H9 (cell line): Measurements from ENCODE around the gene ZNF672. TPM values are rescaled to one million over a fixed set of nuclear protein-coding genes. Genes with fewer than 3 reads are reported as not detected.
A peak's percentile ranks its signal among the peaks of the same experiment; 100 is the strongest.

Source experiments
- DNase-seq: peaks from one replicate; pipeline ENCODE4 v3.0.0-alpha.2; 2017
- H2AFZ ChIP-seq: one replicate; pipeline ENCODE4 v1.6.1; 2013; ENCODE audit warnings: mild to moderate bottlenecking, low read length, control low read depth, moderate library complexity
- H2AK5ac ChIP-seq: 2 replicates; pipeline ENCODE4 v1.6.1; 2013; ENCODE audit warnings: low read length, control low read depth, mixed read lengths; ENCODE audit not compliant: insufficient read length
- H2BK120ac ChIP-seq: one replicate; pipeline ENCODE4 v1.6.1; 2013; ENCODE audit warnings: low read depth, mild to moderate bottlenecking, low read length, control low read depth, inconsistent platforms; ENCODE audit not compliant: poor library complexity, severe bottlenecking
- H2BK12ac ChIP-seq: 2 replicates; pipeline ENCODE4 v1.6.1; 2013; ENCODE audit warnings: low read length, control low read depth, mixed read lengths, low read depth; ENCODE audit not compliant: insufficient read length
- H2BK15ac ChIP-seq: 2 replicates; pipeline ENCODE4 v1.6.1; 2013; ENCODE audit warnings: low read depth, low read length, control low read depth
- H2BK20ac ChIP-seq: one replicate; pipeline ENCODE4 v1.6.1; 2013; ENCODE audit warnings: low read depth, mild to moderate bottlenecking, low read length, control low read depth, inconsistent platforms; ENCODE audit not compliant: poor library complexity, severe bottlenecking
- H2BK5ac ChIP-seq: 2 replicates; pipeline ENCODE4 v1.6.1; 2013; ENCODE audit warnings: low read length, control low read depth, mixed read lengths; ENCODE audit not compliant: insufficient read length
- H3K14ac ChIP-seq: 2 replicates; pipeline ENCODE4 v1.6.1; 2013; ENCODE audit warnings: low read length, control low read depth; ENCODE audit not compliant: insufficient read depth
- H3K18ac ChIP-seq: 2 replicates; pipeline ENCODE4 v1.6.1; 2013; ENCODE audit warnings: low read depth, mild to moderate bottlenecking, mixed read lengths, low read length, control low read depth; ENCODE audit not compliant: insufficient read length
- H3K23ac ChIP-seq: 2 replicates; pipeline ENCODE4 v1.6.1; 2013; ENCODE audit warnings: low read length, control low read depth, mixed read lengths, low read depth; ENCODE audit not compliant: insufficient read length
- H3K23me2 ChIP-seq: 2 replicates; pipeline ENCODE4 v1.6.1; 2013; ENCODE audit warnings: low read depth, mild to moderate bottlenecking, mixed read lengths, low read length, control low read depth; ENCODE audit not compliant: insufficient read length, poor library complexity, severe bottlenecking
- H3K27ac ChIP-seq: 2 replicates; pipeline ENCODE4 v1.5.1; 2013; ENCODE audit warnings: low read length, control low read depth, mixed read lengths, low read depth; ENCODE audit not compliant: insufficient read length
- H3K27me3 ChIP-seq: 2 replicates; pipeline ENCODE4 v1.6.1; 2013; ENCODE audit warnings: low read length, control low read depth, inconsistent platforms; ENCODE audit not compliant: insufficient read depth
- H3K4ac ChIP-seq: 2 replicates; pipeline ENCODE4 v1.6.1; 2013; ENCODE audit warnings: low read depth, mild to moderate bottlenecking, control low read depth, inconsistent platforms, low read length, moderate library complexity
- H3K4me1 ChIP-seq: 2 replicates; pipeline ENCODE4 v1.6.1; 2013; ENCODE audit warnings: low read length, control low read depth, inconsistent platforms; ENCODE audit not compliant: insufficient read depth
- H3K4me2 ChIP-seq: 2 replicates; pipeline ENCODE4 v1.6.1; 2013; ENCODE audit warnings: low read length, control low read depth, mixed read lengths; ENCODE audit not compliant: insufficient read length, insufficient read depth
- H3K56ac ChIP-seq: 2 replicates; pipeline ENCODE4 v1.6.1; 2013; ENCODE audit warnings: low read depth, mild to moderate bottlenecking, mixed read lengths, low read length, control low read depth; ENCODE audit not compliant: insufficient read length
- H3K79me1 ChIP-seq: 2 replicates; pipeline ENCODE4 v1.6.1; 2013; ENCODE audit warnings: low read depth, mild to moderate bottlenecking, moderate library complexity, low read length, control low read depth, inconsistent platforms; ENCODE audit not compliant: insufficient read depth, poor library complexity, severe bottlenecking
- H3K79me2 ChIP-seq: 2 replicates; pipeline ENCODE4 v1.6.1; 2013; ENCODE audit warnings: low read length, control low read depth, inconsistent platforms; ENCODE audit not compliant: insufficient read depth
- H3K9ac ChIP-seq: 2 replicates; pipeline ENCODE4 v1.6.1; 2013; ENCODE audit warnings: low read length, control low read depth, mixed read lengths; ENCODE audit not compliant: insufficient read length; ENCODE audit errors: extremely low read depth
- H3K9me3 ChIP-seq: one replicate; pipeline ENCODE4 v1.6.1; 2013; ENCODE audit warnings: low read depth, low read length, inconsistent platforms; ENCODE audit not compliant: control insufficient read depth
- H3T11ph ChIP-seq: one replicate; pipeline ENCODE4 v1.6.1; 2013; ENCODE audit warnings: mild to moderate bottlenecking, low read length, control low read depth, inconsistent platforms
- H4K20me1 ChIP-seq: one replicate; pipeline ENCODE4 v1.6.1; 2013; ENCODE audit not compliant: control insufficient read depth, insufficient read length, insufficient read depth
- H4K5ac ChIP-seq: 2 replicates; pipeline ENCODE4 v1.6.1; 2013; ENCODE audit warnings: low read depth, mild to moderate bottlenecking, mixed read lengths, low read length, control low read depth; ENCODE audit not compliant: insufficient read length
- H4K8ac ChIP-seq: replicated peaks from 2 replicates; pipeline ENCODE4 v1.6.1; 2013; ENCODE audit warnings: low read length, control low read depth, mixed read lengths, low read depth; ENCODE audit not compliant: insufficient read length
- H4K91ac ChIP-seq: 2 replicates; pipeline ENCODE4 v1.6.1; 2013; ENCODE audit warnings: low read depth, mild to moderate bottlenecking, moderate library complexity, mixed read lengths, low read length, control low read depth; ENCODE audit not compliant: insufficient read length
- H3K27ac Mint-ChIP-seq, 3 experiments: 2 replicates in 2 of 3; 3 replicates in 1 of 3; pipeline ENCODE4 v1.8.0; 2020 to 2021; ENCODE audit warnings: mixed read lengths in 3 of 3, mild to moderate bottlenecking in 1 of 3, moderate library complexity in 1 of 3
- H3K27me3 Mint-ChIP-seq: 2 replicates; pipeline ENCODE4 v1.8.0; 2021; ENCODE audit warnings: low read depth, mild to moderate bottlenecking, moderate library complexity, mixed read lengths
- H3K36me3 Mint-ChIP-seq, 3 experiments: 2 replicates in 2 of 3; 3 replicates in 1 of 3; pipeline ENCODE4 v1.8.0; 2020 to 2021; ENCODE audit warnings: low read depth in 3 of 3, mixed read lengths in 3 of 3; ENCODE audit not compliant: insufficient read depth in 1 of 3
- H3K4me1 Mint-ChIP-seq, 2 experiments: 2 replicates each; pipeline ENCODE4 v1.8.0; 2020; ENCODE audit warnings: mixed read lengths in 2 of 2
- H3K4me3 Mint-ChIP-seq, 2 experiments: 2 replicates in 1 of 2; 3 replicates in 1 of 2; pipeline ENCODE4 v1.8.0; 2020 to 2021; ENCODE audit warnings: mild to moderate bottlenecking in 2 of 2, mixed read lengths in 2 of 2, moderate library complexity in 1 of 2
- H3K9me3 Mint-ChIP-seq, 2 experiments: 2 replicates in 1 of 2; 3 replicates in 1 of 2; pipeline ENCODE4 v1.8.0; 2020; ENCODE audit warnings: mild to moderate bottlenecking in 2 of 2, mixed read lengths in 2 of 2, moderate library complexity in 1 of 2
- CTCF ChIP-seq: fragments of 200-600 bp; sonication (generic); conservative IDR thresholded peaks from 3 replicates; pipeline ENCODE4 v1.8.0; 2021; ENCODE audit warnings: antibody characterized with exemption, mild to moderate bottlenecking
- WGBS: extraction: QIAGEN DNeasy Blood & Tissue Kit; methylation state at CpG from one replicate; pipeline ENCODE4 v1.1.7; 2013; ENCODE audit warnings: missing lambda C conversion rate, low lambda C conversion rate, mixed read lengths; ENCODE audit not compliant: insufficient read length; ENCODE audit errors: extremely low coverage; 5-methylcytosine and 5-hydroxymethylcytosine counted together
- total RNA-seq: library from RNA; stranded (reverse); gene quantifications from 2 replicates; pipeline ENCODE4 v1.2.1, GENCODE V29; 2021

ZNF672 gene
- total RNA-seq, 1 experiment from 2014 or later: 29.4 TPM

- Histone ChIP-seq H4K91ac (no peak overlapping the region), H3T11ph (no peak overlapping the region), H3K4me1 (no peaks in the 10 kb centered on the region; the same call in 1 of the 2 replicates), H2BK120ac (no peak overlapping the region), H4K8ac (no peak overlapping the region), H3K9me3 (no peaks in the 10 kb centered on the region), H4K20me1 (no peaks in the 10 kb centered on the region), H4K5ac (no peak overlapping the region), H3K18ac (peak overlapping the region; percentile 80), H3K79me2 (peaks cover 3% of the 10 kb centered on the region), H3K56ac (no peak overlapping the region), H2BK20ac (no peak overlapping the region), H2BK15ac (no peak overlapping the region), H3K4me2 (peak overlapping the region; percentile 75), H3K9ac (no peak overlapping the region), H3K27ac (no peak overlapping the region), H3K14ac (peak overlapping the region; percentile 55; the same call in 1 of the 2 replicates), H3K23ac (no peak overlapping the region), H3K23me2 (peaks cover 4% of the 10 kb centered on the region), H2BK5ac (no peak overlapping the region), H2AK5ac (no peak overlapping the region), H3K4ac (no peak overlapping the region), H3K79me1 (no peaks in the 10 kb centered on the region), H2AFZ (no peak overlapping the region), H3K27me3 (no peaks in the 10 kb centered on the region), H2BK12ac (no peak overlapping the region)
- Mint-ChIP-seq H3K4me3 (no peak overlapping the region; a peak in 3 of 5 replicates), H3K27ac (peak overlapping the region; percentile 91 to 97 (median 95)), H3K9me3 (no peaks in the 10 kb centered on the region), H3K27me3 (no peaks in the 10 kb centered on the region), H3K4me1 (peaks cover 2 to 13% of the 10 kb centered on the region in 2 experiments; a peak in 3 of 4 replicates), H3K36me3 (peaks cover 0 to 2% (median 1%) of the 10 kb centered on the region in 3 experiments; a peak in 4 of 7 replicates)
- TF ChIP-seq CTCF: no peak
- DNase-seq: no peak
- no CpG with 5 or more reads among the region's 10 CpGs for WGBS
Observed at GRCh38 chr1:248839168-248839555, 1.1 kb downstream of the ZNF672 start.
